ENCODE results near the gene ZNF101. TPM values are rescaled to one million over a fixed set of nuclear protein-coding genes. Genes with fewer than 3 reads are reported as not detected.

The ZNF101 gene
- total RNA-seq, 3 donors from 2014 or later: 11.4 to 15.6 (median 14.6) TPM

- peaks cover 7% of the 10 kb centered on the region for H3K36me3 ChIP-seq (ENCODE audit: low read depth)
- intact Hi-C loops (cut with DNase I, micrococcal nuclease): no loop called here
These were observed 18.3 kb upstream of the ZNF101 start for GRCh38 chr19:19650331-19650730.

GRCh38 chr19:19651076-19651475 lies 17.6 kb upstream of the ZNF101 start:
- H3K36me3 ChIP-seq (ENCODE audit: low read depth): peaks cover 7% of the 10 kb centered on the region
- DNase-seq: no peak
- TF ChIP-seq CTCF (IDR thresholded peaks at IDR 0.05): no peak
- no peaks in the 10 kb centered on the region for H3K9me3 ChIP-seq
- no peak overlapping the region for H3K4me3 ChIP-seq
- H3K4me1 ChIP-seq (ENCODE audit: low read depth): no peaks in the 10 kb centered on the region
- ATAC-seq: no peak
- intact Hi-C loops (cut with DNase I, micrococcal nuclease): no loop called here

More at GRCh38 chr19:19650331-19650730, 18.3 kb upstream of the ZNF101 start:
- Histone ChIP-seq H3K4me1 (ENCODE audit: low read depth) (no peaks in the 10 kb centered on the region), H3K4me3 (no peak overlapping the region), H3K9me3 (no peaks in the 10 kb centered on the region)
- DNase-seq (no peak), ATAC-seq (no peak)
- TF ChIP-seq CTCF (IDR thresholded peaks at IDR 0.05): no peak

GRCh38 chr19:19652482-19653295 lies 15.9 kb upstream of the ZNF101 start:
- no peak for DNase-seq
- intact Hi-C loops (cut with DNase I, micrococcal nuclease): no loop called here
- TF ChIP-seq CTCF (IDR thresholded peaks at IDR 0.05): no peak

GRCh38 chr19:19653597-19654147 lies 15.0 kb upstream of the ZNF101 start:
- no peaks in the 10 kb centered on the region for H3K9me3 ChIP-seq
- intact Hi-C loops (cut with DNase I, micrococcal nuclease): no loop called here
- no peaks in the 10 kb centered on the region for H3K4me1 ChIP-seq (ENCODE audit: low read depth)
- peaks cover 14% of the 10 kb centered on the region for H3K36me3 ChIP-seq (ENCODE audit: low read depth)
- ATAC-seq (no peak), DNase-seq (peak in 1 of 3 donors; percentile 20)
- no peak for TF ChIP-seq CTCF (IDR thresholded peaks at IDR 0.05)
- no peak overlapping the region for H3K4me3 ChIP-seq

More at GRCh38 chr19:19652482-19653295, 15.9 kb upstream of the ZNF101 start:
- H3K9me3 ChIP-seq: no peaks in the 10 kb centered on the region
- no peak for ATAC-seq
- H3K4me1 ChIP-seq (ENCODE audit: low read depth): no peaks in the 10 kb centered on the region
- no peak overlapping the region for H3K4me3 ChIP-seq
- peaks cover 7% of the 10 kb centered on the region for H3K36me3 ChIP-seq (ENCODE audit: low read depth)

- no peak for TF ChIP-seq CTCF (IDR thresholded peaks at IDR 0.05)
- no peak overlapping the region for H3K4me3 ChIP-seq
- ATAC-seq: no peak
- peak in 1 of 3 donors; percentile 20 for DNase-seq
- peaks cover 15% of the 10 kb centered on the region for H3K36me3 ChIP-seq (ENCODE audit: low read depth)
- H3K9me3 ChIP-seq: no peaks in the 10 kb centered on the region
- no peaks in the 10 kb centered on the region for H3K4me1 ChIP-seq (ENCODE audit: low read depth)
- intact Hi-C loops (cut with DNase I, micrococcal nuclease): no loop called here
These were observed 14.2 kb upstream of the ZNF101 start for GRCh38 chr19:19654441-19654840.
